IMR-90 (cell line): Measurements from ENCODE around the gene CCDC33. TPM values are rescaled to one million over a fixed set of nuclear protein-coding genes. Genes with fewer than 3 reads are reported as not detected.

Experiments used
- ATAC-seq: fragments of 200-7000 bp; cut with Tn5 transposase; 2 replicates; pipeline ENCODE4 v1.9.1; 2020; ENCODE audit warnings: low read depth, mild to moderate bottlenecking, moderate library complexity
- BruUV-seq: library from RNA; stranded (reverse); fragments of 400-500 nt; replicated peaks from 2 replicates; lab custom pipeline; 2021; lab: Mats Ljungman, UMichigan
- CTCF ChIA-PET: fragments of 300-600 bp; formaldehyde crosslinking; extraction: SDS; loops from one replicate; lab custom pipeline; 2021; ENCODE audit warnings: antibody characterized with exemption; lab: Yijun Ruan, JAX
- POLR2A ChIA-PET: fragments of 300-600 bp; sonication (Branson Sonifier 250); formaldehyde crosslinking; loops from one replicate; lab custom pipeline; 2022; ENCODE audit warnings: antibody characterized with exemption; ENCODE audit not compliant: unreplicated experiment; lab: Charles Lee
- DNase-seq: peaks from one replicate; pipeline ENCODE4 v3.0.0; 2013
- H2AFZ ChIP-seq: replicated peaks from 2 replicates; pipeline ENCODE3; 2013; ENCODE audit warnings: low read length, mild to moderate bottlenecking; ENCODE audit not compliant: poor library complexity
- H2AK5ac ChIP-seq: 2 replicates; pipeline ENCODE4 v1.6.1; 2013; ENCODE audit warnings: low read depth, low read length, inconsistent platforms
- H2AK9ac ChIP-seq: replicated peaks from 2 replicates; pipeline ENCODE3; 2013; ENCODE audit warnings: mild to moderate bottlenecking, low read depth, low read length, moderate library complexity; ENCODE audit not compliant: poor library complexity
- H2BK120ac ChIP-seq: 2 replicates; pipeline ENCODE4 v1.6.1; 2013; ENCODE audit warnings: low read depth, low read length, inconsistent platforms
- H2BK15ac ChIP-seq: 3 replicates; pipeline ENCODE4 v1.6.1; 2013; ENCODE audit warnings: low read depth, low read length, inconsistent platforms
- H2BK20ac ChIP-seq: 2 replicates; pipeline ENCODE4 v1.6.1; 2013; ENCODE audit warnings: low read depth, mild to moderate bottlenecking, inconsistent platforms, low read length, moderate library complexity
- H2BK5ac ChIP-seq: 2 replicates; pipeline ENCODE4 v1.6.1; 2013; ENCODE audit warnings: mild to moderate bottlenecking, low read depth, low read length, inconsistent platforms; ENCODE audit not compliant: poor library complexity, severe bottlenecking
- H3K14ac ChIP-seq: replicated peaks from 2 replicates; pipeline ENCODE4 v1.6.1; 2013; ENCODE audit warnings: low read depth, low read length, inconsistent platforms
- H3K18ac ChIP-seq: 2 replicates; pipeline ENCODE4 v1.6.1; 2013; ENCODE audit warnings: low read depth, low read length, control low read depth
- H3K23ac ChIP-seq: 2 replicates; pipeline ENCODE4 v1.6.1; 2013; ENCODE audit warnings: low read depth, low read length, inconsistent platforms
- H3K27ac ChIP-seq: 2 replicates; pipeline ENCODE4 v1.5.1; 2013; ENCODE audit warnings: mild to moderate bottlenecking, control low read depth, low read length; ENCODE audit not compliant: insufficient read depth
- H3K27me3 ChIP-seq: 2 replicates; pipeline ENCODE4 v1.6.1; 2013; ENCODE audit warnings: low read length; ENCODE audit not compliant: control insufficient read depth, insufficient read depth
- H3K36me3 ChIP-seq: 2 replicates; pipeline ENCODE4 v1.6.1; 2013; ENCODE audit warnings: low read length, mixed read lengths; ENCODE audit not compliant: control insufficient read depth, insufficient read depth
- H3K4ac ChIP-seq: 2 replicates; pipeline ENCODE4 v1.6.1; 2013; ENCODE audit warnings: low read depth, low read length, inconsistent platforms
- H3K4me1 ChIP-seq: 2 replicates; pipeline ENCODE4 v1.6.1; 2013; ENCODE audit warnings: low read length, mixed read lengths; ENCODE audit not compliant: control insufficient read depth, insufficient read depth
- H3K4me2 ChIP-seq: 2 replicates; pipeline ENCODE4 v1.6.1; 2013; ENCODE audit warnings: low read depth, mild to moderate bottlenecking, control low read depth, low read length, moderate library complexity
- H3K4me3 ChIP-seq: 2 replicates; pipeline ENCODE4 v1.5.1; 2013; ENCODE audit warnings: low read depth, mild to moderate bottlenecking, control low read depth, low read length, moderate library complexity; ENCODE audit not compliant: insufficient read depth
- H3K56ac ChIP-seq: 2 replicates; pipeline ENCODE4 v1.6.1; 2013; ENCODE audit warnings: low read length, inconsistent platforms; ENCODE audit not compliant: insufficient read depth; ENCODE audit errors: extremely low read depth
- H3K79me1 ChIP-seq, 2 experiments: 2 replicates each; pipeline ENCODE4 v1.6.1; 2013; ENCODE audit warnings: low read length in 2 of 2, inconsistent platforms in 1 of 2, low read depth in 1 of 2
- H3K9ac ChIP-seq: 2 replicates; pipeline ENCODE4 v1.6.1; 2013; ENCODE audit warnings: low read depth, low read length, control low read depth
- H3K9me1 ChIP-seq: 2 replicates; pipeline ENCODE4 v1.6.1; 2013; ENCODE audit warnings: low read length, inconsistent platforms; ENCODE audit not compliant: insufficient read depth
- H3K9me3 ChIP-seq: 2 replicates; pipeline ENCODE4 v1.6.1; 2013; ENCODE audit warnings: low read length; ENCODE audit not compliant: control insufficient read depth, insufficient read depth
- H4K20me1 ChIP-seq: 2 replicates; pipeline ENCODE4 v1.6.1; 2013; ENCODE audit warnings: low read length, inconsistent platforms; ENCODE audit not compliant: insufficient read depth
- H4K5ac ChIP-seq: 2 replicates; pipeline ENCODE4 v1.6.1; 2013; ENCODE audit warnings: mild to moderate bottlenecking, low read depth, low read length, control low read depth
- H4K8ac ChIP-seq, 2 experiments: 2 replicates each; pipeline ENCODE4 v1.6.1; 2013; ENCODE audit warnings: low read depth in 2 of 2, low read length in 2 of 2, control low read depth in 1 of 2, inconsistent platforms in 1 of 2
- H4K91ac ChIP-seq: 2 replicates; pipeline ENCODE4 v1.6.1; 2013; ENCODE audit warnings: low read depth, low read length, inconsistent platforms; ENCODE audit not compliant: insufficient read depth
- CEBPB ChIP-seq: IDR thresholded peaks from 2 replicates; pipeline ENCODE4 v1.6.1; 2012; ENCODE audit warnings: low read depth, low read length, improper control_type of control experiment
- ELK1 ChIP-seq: fragments of 150-350 bp; IDR thresholded peaks from 2 replicates; pipeline ENCODE4 v1.6.1; 2016; ENCODE audit warnings: low read depth, mild to moderate bottlenecking, low read length, moderate library complexity, borderline replicate concordance
- MAZ ChIP-seq: IDR thresholded peaks from 2 replicates; pipeline ENCODE4 v1.6.1; 2012; ENCODE audit warnings: low read depth, mild to moderate bottlenecking, low read length, improper control_type of control experiment, moderate library complexity, borderline replicate concordance
- MXI1 ChIP-seq: IDR thresholded peaks from 2 replicates; pipeline ENCODE4 v1.6.1; 2012; ENCODE audit warnings: low read depth, mild to moderate bottlenecking, low read length, moderate library complexity, borderline replicate concordance
- USF2 ChIP-seq: fragments of 150-350 bp; IDR thresholded peaks from 2 replicates; pipeline ENCODE4 v1.6.1; 2017; ENCODE audit warnings: mild to moderate bottlenecking, antibody characterized with exemption, low read length, low read depth
- WGBS, 2 experiments: methylation state at CpG; one replicate each; pipeline versions ENCODE4 v1.1.5 to v1.1.7; 2013; ENCODE audit warnings: missing lambda C conversion rate in 2 of 2; ENCODE audit not compliant: insufficient read length in 1 of 2; ENCODE audit errors: extremely low coverage in 2 of 2; 5-methylcytosine and 5-hydroxymethylcytosine counted together
- dilution Hi-C: fragments of 300-500 bp; cut with HindIII; formaldehyde crosslinking; loops from one replicate; pipeline ENCODE4 v1.14.3; 2018; ENCODE audit warnings: low sequenced_read_pairs; ENCODE audit not compliant: unreplicated experiment
- in situ Hi-C: fragments of 300-500 bp; cut with MboI; formaldehyde crosslinking; loops from 3 replicates; pipeline ENCODE4 v1.14.3; 2019; ENCODE audit warnings: low sequenced_read_pairs, inconsistent platforms, mixed read lengths
- intact Hi-C: fragments of 100-400 bp; cut with micrococcal nuclease; formaldehyde crosslinking; loops from 2 replicates; pipeline ENCODE4 v1.10.0; 2022
- polyA plus RNA-seq, 3 experiments: library from polyadenylated mRNA; depleted of rRNA; stranded (reverse); fragments of >200 nt; gene quantifications; 2 replicates each; pipeline ENCODE4 v1.2.3, GENCODE V29; 2012; ENCODE audit warnings: low replicate concordance in 1 of 3
- total RNA-seq: library from RNA; depleted of rRNA; stranded (reverse); fragments of >200 nt; gene quantifications from 2 replicates; pipeline ENCODE4 v1.2.3, GENCODE V29; 2012
- TF ChIP-seq, protein P1 (sequence below): conservative IDR thresholded peaks from 2 replicates; pipeline ENCODE4 v1.5.1; 2012; ENCODE audit warnings: mild to moderate bottlenecking, low read depth, low read length, improper control_type of control experiment

CCDC33 gene
- total and polyA plus RNA-seq, 2 of the 4 experiments (the other 2 are of a cell fraction) = not detected

GRCh38 chr15:74192751-74193150, 43.4 kb upstream of the CCDC33 start:
- Histone ChIP-seq H4K5ac (no peak overlapping the region), H3K23ac (no peak overlapping the region), H3K9me1 (peaks cover 21% of the 10 kb centered on the region), H2BK20ac (no peak overlapping the region), H3K27ac (no peak overlapping the region), H3K9ac (no peak overlapping the region), H3K4me3 (no peak overlapping the region), H3K56ac (no peak overlapping the region), H2AFZ (no peak overlapping the region), H3K9me3 (no peaks in the 10 kb centered on the region), H3K36me3 (no peaks in the 10 kb centered on the region), H3K4me2 (no peak overlapping the region), H2BK120ac (no peak overlapping the region), H2BK15ac (no peak overlapping the region), H3K4ac (no peak overlapping the region), H3K18ac (no peak overlapping the region), H4K8ac (no peak overlapping the region), H3K79me1 (no peaks in the 10 kb centered on the region), H2BK5ac (no peak overlapping the region), H2AK5ac (no peak overlapping the region), H4K91ac (no peak overlapping the region), H3K4me1 (peaks cover 13% of the 10 kb centered on the region), H3K14ac (no peak overlapping the region), H3K27me3 (peaks cover 6% of the 10 kb centered on the region), H4K20me1 (peaks cover 8% of the 10 kb centered on the region; the same call in 1 of the 2 replicates), H2AK9ac (no peak overlapping the region)
- in situ Hi-C loops = no loop called here
- CTCF ChIA-PET = no interaction called here
- dilution Hi-C loops = no loop called here
- WGBS, 2 experiments = 100% methylated on average over 1 of the region's 5 CpGs
- POLR2A ChIA-PET = no interaction called here
- ATAC-seq (no peak), DNase-seq (no peak)
- intact Hi-C loops = no loop called here
- no TSS peak for BruUV-seq
- TF ChIP-seq, protein P1, sequence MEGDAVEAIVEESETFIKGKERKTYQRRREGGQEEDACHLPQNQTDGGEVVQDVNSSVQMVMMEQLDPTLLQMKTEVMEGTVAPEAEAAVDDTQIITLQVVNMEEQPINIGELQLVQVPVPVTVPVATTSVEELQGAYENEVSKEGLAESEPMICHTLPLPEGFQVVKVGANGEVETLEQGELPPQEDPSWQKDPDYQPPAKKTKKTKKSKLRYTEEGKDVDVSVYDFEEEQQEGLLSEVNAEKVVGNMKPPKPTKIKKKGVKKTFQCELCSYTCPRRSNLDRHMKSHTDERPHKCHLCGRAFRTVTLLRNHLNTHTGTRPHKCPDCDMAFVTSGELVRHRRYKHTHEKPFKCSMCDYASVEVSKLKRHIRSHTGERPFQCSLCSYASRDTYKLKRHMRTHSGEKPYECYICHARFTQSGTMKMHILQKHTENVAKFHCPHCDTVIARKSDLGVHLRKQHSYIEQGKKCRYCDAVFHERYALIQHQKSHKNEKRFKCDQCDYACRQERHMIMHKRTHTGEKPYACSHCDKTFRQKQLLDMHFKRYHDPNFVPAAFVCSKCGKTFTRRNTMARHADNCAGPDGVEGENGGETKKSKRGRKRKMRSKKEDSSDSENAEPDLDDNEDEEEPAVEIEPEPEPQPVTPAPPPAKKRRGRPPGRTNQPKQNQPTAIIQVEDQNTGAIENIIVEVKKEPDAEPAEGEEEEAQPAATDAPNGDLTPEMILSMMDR = no peak
- no peak for TF ChIP-seq MAZ
- TF ChIP-seq MXI1 = no peak
- no peak for TF ChIP-seq USF2
- TF ChIP-seq ELK1 = no peak
- TF ChIP-seq CEBPB = no peak
